ENCODE results near the gene SERPING1.
A peak's percentile ranks its signal among the peaks of the same experiment; 100 is the strongest.

The SERPING1 gene

DNA sequence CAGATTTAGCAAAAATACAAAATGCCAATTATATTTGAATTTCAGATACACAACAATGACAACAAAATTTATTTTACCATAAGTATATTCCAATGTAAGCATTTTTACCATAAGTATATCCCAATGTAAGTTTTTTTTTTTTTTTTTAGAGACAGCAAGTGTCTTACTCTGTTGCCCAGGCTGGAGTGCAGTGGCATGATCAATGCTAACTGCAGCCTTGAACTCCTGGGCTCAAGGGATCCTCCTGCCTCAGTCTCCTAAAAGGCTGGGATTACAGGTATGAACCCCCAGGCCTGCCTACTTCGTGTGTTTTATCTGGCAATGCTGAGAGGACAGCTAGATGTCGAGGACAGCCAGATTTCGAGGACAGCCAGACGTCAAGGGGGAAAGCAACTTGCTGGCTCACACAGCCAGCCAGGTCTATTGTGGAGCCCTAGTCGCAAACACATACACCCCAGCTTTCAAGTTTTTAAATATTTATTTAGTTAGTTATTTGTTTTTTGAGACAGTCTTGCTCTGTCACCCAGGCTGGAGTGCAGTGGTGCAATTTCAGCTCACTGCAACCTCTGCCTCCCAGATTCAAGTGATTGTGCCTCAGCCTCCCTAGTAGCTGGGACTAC is 1.1 kb upstream of the SERPING1 start:
- H3K4me3 ChIP-seq (ENCODE audit: control insufficient read depth, low read depth, low read length): no peak overlapping the region
- no peak for DNase-seq (ENCODE audit: low read depth)
- TF ChIP-seq, protein P1, sequence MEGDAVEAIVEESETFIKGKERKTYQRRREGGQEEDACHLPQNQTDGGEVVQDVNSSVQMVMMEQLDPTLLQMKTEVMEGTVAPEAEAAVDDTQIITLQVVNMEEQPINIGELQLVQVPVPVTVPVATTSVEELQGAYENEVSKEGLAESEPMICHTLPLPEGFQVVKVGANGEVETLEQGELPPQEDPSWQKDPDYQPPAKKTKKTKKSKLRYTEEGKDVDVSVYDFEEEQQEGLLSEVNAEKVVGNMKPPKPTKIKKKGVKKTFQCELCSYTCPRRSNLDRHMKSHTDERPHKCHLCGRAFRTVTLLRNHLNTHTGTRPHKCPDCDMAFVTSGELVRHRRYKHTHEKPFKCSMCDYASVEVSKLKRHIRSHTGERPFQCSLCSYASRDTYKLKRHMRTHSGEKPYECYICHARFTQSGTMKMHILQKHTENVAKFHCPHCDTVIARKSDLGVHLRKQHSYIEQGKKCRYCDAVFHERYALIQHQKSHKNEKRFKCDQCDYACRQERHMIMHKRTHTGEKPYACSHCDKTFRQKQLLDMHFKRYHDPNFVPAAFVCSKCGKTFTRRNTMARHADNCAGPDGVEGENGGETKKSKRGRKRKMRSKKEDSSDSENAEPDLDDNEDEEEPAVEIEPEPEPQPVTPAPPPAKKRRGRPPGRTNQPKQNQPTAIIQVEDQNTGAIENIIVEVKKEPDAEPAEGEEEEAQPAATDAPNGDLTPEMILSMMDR (conservative IDR thresholded peaks at IDR 0.05; ENCODE audit: control insufficient read depth, insufficient read depth, low read depth, low read length): no peak

DNA sequence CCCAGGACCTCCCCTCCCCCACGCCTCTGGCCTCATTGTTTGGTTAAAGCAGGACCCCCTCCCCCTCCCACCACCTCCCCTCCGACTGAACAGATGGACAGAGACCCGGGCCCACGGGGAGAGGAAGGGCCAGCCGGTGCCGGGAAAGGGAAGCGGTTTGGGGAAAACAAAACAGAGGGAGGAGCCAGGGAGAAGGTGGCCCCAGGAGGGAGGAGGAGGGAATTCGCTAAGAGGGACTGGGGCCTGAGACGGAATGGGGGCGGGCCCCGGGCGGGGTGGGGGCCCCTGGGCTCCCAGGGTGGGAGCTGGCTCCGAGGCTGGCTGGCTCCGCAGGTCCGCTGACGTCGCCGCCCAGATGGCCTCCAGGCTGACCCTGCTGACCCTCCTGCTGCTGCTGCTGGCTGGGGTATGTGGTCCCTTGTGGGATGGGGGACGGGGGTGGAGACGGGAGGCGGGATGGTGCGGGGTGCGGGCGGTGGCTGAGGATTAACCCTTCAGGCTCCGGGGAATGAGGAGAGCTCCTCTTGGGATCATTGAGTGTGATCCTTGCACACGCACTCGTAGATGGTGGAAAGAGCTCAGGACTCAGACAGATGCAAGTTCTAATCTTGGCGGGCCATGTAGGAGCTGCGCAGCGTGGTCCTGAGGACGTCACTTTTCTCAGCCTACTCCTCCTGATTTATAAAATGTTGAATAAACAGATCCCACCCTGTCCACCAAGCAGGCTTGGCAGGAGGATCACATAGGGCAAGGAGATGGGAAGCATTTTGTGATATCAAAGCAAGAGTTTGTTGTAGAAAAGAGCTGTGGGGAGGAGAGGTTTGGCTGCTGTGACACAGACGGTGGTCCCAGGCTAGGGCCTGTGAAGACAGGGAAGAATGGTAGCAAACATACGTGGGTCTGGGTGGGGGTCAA is 688 bp downstream of the SERPING1 start:
- peak; percentile 80 for DNase-seq (ENCODE audit: low read depth)
- H3K4me3 ChIP-seq (ENCODE audit: control insufficient read depth, low read depth, low read length): peak overlapping the region; percentile 57
- TF ChIP-seq, protein P1 (conservative IDR thresholded peaks at IDR 0.05; ENCODE audit: control insufficient read depth, insufficient read depth, low read depth, low read length): no peak

DNA sequence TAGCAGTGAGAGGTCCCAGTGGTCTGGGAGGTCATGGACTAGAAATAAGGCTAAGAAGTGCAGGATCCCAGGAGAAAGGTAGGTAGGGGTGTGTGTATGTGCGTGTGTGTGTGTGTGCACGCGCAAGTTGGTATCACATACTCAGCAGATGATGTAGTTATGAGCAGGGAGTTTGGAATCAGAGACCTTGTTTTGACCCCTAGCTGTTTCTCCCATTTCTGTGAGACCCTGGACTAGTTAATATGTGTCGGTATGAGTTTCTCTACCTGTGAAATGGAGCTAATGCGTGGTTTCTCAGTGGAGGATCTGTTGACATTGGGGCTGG is 1.3 kb downstream of the SERPING1 start:
- TF ChIP-seq, protein P1 (conservative IDR thresholded peaks at IDR 0.05; ENCODE audit: control insufficient read depth, insufficient read depth, low read depth, low read length): no peak
- H3K4me3 ChIP-seq (ENCODE audit: control insufficient read depth, low read depth, low read length): peak overlapping the region; percentile 57
- peak; percentile 58 for DNase-seq (ENCODE audit: low read depth)

DNA sequence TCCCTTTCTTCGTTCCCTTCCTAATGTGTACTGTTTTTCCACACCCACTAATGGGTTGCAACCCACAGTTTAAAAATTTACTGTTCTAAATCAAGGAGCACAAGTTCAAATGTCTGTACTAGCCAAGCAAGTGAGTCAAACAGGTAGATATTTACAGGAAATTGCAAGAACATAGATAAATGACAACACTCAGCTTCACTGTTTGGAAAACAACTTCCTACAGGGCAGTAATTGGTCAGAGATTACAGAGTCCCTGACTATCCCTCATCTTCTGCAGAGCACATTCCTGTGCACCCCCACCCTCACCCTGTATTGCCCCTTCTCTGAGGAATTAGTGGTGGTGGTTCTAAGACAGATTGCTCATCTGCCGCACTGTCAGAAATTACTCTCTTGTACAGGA is 1.9 kb downstream of the SERPING1 start:
- TF ChIP-seq, protein P1 (conservative IDR thresholded peaks at IDR 0.05; ENCODE audit: control insufficient read depth, insufficient read depth, low read depth, low read length): no peak

DNA sequence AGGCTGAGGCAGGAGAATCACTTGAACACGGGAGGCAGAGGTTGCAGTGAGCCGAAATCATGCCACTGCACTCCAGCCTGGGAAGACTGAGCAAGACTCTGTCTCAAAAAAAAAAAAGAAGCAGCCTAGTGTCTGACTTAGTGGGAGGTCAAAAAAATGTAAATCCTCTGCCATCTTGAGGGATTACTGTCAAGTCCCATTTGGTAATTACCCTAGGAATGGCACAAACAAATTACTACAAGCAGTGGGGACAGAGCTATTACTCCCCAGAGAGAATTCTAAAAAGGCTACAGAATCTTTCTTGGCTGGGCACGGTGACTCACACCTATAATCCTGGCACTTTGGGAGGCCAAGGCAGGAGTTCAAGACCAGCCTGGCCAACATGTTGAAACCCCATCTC is 3.8 kb downstream of the SERPING1 start:
- no peak overlapping the region for H3K4me3 ChIP-seq (ENCODE audit: control insufficient read depth, low read depth, low read length)
- TF ChIP-seq, protein P1 (conservative IDR thresholded peaks at IDR 0.05; ENCODE audit: control insufficient read depth, insufficient read depth, low read depth, low read length): no peak
- no peak for DNase-seq (ENCODE audit: low read depth)

More for the DNA sequence above, 1.9 kb downstream of the SERPING1 start:
- peak; percentile 11 for DNase-seq (ENCODE audit: low read depth)
- H3K4me3 ChIP-seq (ENCODE audit: control insufficient read depth, low read depth, low read length): peak overlapping the region; percentile 57

DNA sequence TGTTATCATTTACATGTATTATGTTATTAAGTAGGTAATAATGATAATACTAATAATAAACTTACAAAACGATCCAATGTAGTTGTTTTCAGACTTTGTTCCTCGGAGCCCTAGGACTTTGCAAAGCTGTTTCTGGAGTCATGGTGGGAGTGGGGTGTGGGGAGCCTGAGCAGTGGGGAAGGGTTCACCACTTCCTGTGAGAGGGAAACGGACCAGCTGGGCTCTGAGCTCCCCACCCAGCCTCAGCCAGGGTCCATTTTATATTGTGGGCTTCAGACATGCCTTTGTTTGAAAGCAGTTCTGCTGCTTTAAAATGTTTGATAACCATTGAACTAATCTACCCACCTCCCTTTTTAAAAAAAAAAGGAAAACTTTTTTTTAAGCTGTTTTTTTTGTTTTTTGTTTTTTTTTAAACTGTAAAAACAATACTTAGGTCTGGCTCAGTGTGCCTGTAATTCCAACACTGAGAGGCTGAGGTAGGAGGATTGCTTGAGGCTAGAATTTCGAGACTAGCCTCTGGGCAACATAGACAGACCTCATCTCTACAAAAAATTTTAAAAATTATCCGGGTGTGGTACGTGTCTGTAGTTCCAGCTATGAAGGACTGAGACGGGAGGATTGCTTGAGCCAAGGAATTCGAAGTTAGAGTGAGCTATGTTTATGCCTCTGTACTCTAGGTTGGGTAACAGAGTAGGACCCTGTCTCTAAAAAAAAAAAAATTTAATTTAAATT is 7.0 kb downstream of the SERPING1 start:
- no peak overlapping the region for H3K4me3 ChIP-seq (ENCODE audit: control insufficient read depth, low read depth, low read length)
- DNase-seq (ENCODE audit: low read depth): no peak
- TF ChIP-seq, protein P1 (conservative IDR thresholded peaks at IDR 0.05; ENCODE audit: control insufficient read depth, insufficient read depth, low read depth, low read length): no peak
